ENCODE measurements around the gene CSNK1D.
"Not testable (repeated sequence)": the region's sequence is repeated elsewhere in the genome, so short reads cannot be mapped to it uniquely, and the experiment has no call there.

CSNK1D gene

GRCh38 chr17:82272495-82273326, 789 bp downstream of the CSNK1D start:
- DNase-seq (ENCODE audit: low spot score): peak; percentile 50

GRCh38 chr17:82271401-82271800, 2.1 kb downstream of the CSNK1D start:
- no peak for DNase-seq (ENCODE audit: low spot score)

- DNase-seq (ENCODE audit: low spot score): no peak
Observed at GRCh38 chr17:82270651-82271050, 2.8 kb downstream of the CSNK1D start.

- DNase-seq (ENCODE audit: low spot score): no peak
Observed at GRCh38 chr17:82269882-82270500, 3.5 kb downstream of the CSNK1D start.

- no peak for DNase-seq (ENCODE audit: low spot score)
Observed at GRCh38 chr17:82269138-82269881, 4.2 kb downstream of the CSNK1D start.

- peak; percentile 96 for DNase-seq (ENCODE audit: low spot score)
Observed at GRCh38 chr17:82267575-82268379, 5.7 kb downstream of the CSNK1D start.

GRCh38 chr17:82266142-82266541, 7.4 kb downstream of the CSNK1D start:
- DNase-seq (ENCODE audit: low spot score): no peak

GRCh38 chr17:82263641-82264040, 9.9 kb downstream of the CSNK1D start:
- DNase-seq (ENCODE audit: low spot score): no peak

GRCh38 chr17:82262344-82262743, 11.2 kb downstream of the CSNK1D start:
- no peak for DNase-seq (ENCODE audit: low spot score)

- DNase-seq (ENCODE audit: low spot score): not testable (repeated sequence)
Observed at GRCh38 chr17:82259972-82260961, 13.2 kb downstream of the CSNK1D start.

GRCh38 chr17:82258555-82258954, 14.9 kb downstream of the CSNK1D start:
- no peak for DNase-seq (ENCODE audit: low spot score)

GRCh38 chr17:82257473-82257872, 16.0 kb downstream of the CSNK1D start:
- no peak for DNase-seq (ENCODE audit: low spot score)

- DNase-seq (ENCODE audit: low spot score): no peak
Observed at GRCh38 chr17:82256242-82256885, 17.1 kb downstream of the CSNK1D start.

GRCh38 chr17:82255402-82255972, 18.0 kb downstream of the CSNK1D start:
- no peak for DNase-seq (ENCODE audit: low spot score)

- not testable (repeated sequence) for DNase-seq (ENCODE audit: low spot score)
Observed at GRCh38 chr17:82254746-82255145, 18.8 kb downstream of the CSNK1D start.

GRCh38 chr17:82254096-82254495, 19.4 kb downstream of the CSNK1D start:
- not testable (repeated sequence) for DNase-seq (ENCODE audit: low spot score)

- DNase-seq (ENCODE audit: low spot score): no peak
Observed at GRCh38 chr17:82253179-82253544, 20.3 kb downstream of the CSNK1D start.

- no peak for DNase-seq (ENCODE audit: low spot score)
Observed at GRCh38 chr17:82252511-82253178, 20.9 kb downstream of the CSNK1D start.

- DNase-seq (ENCODE audit: low spot score): no peak
Observed at GRCh38 chr17:82250868-82251500, 22.5 kb downstream of the CSNK1D start.
